SK-N-SH (cell line): Measurements from ENCODE around the gene CYSTM1.

Source experiments
- GABPA ChIP-seq: IDR thresholded peaks from 2 replicates; pipeline ENCODE4 v1.4.0; 2012; ENCODE audit warnings: low read depth, mild to moderate bottlenecking
- RXRA ChIP-seq: IDR thresholded peaks from 2 replicates; pipeline ENCODE4 v1.4.0; 2012; ENCODE audit warnings: low read depth, mild to moderate bottlenecking, borderline replicate concordance
- TF ChIP-seq, protein P1 (sequence below): fragments of 150-350 bp; IDR thresholded peaks from 2 replicates; pipeline ENCODE4 v1.6.1; 2017; ENCODE audit warnings: antibody characterized with exemption, low read length, low read depth, borderline replicate concordance
- TF ChIP-seq, protein P2 (sequence below): fragments of 200-600 bp; sonication (generic); IDR thresholded peaks from 2 replicates; pipeline ENCODE4 v1.6.1; 2017; ENCODE audit warnings: antibody characterized with exemption, mild to moderate bottlenecking, moderate library complexity
- TF ChIP-seq, protein P3 (sequence below): IDR thresholded peaks from 2 replicates; pipeline ENCODE4; 2012

DNA sequence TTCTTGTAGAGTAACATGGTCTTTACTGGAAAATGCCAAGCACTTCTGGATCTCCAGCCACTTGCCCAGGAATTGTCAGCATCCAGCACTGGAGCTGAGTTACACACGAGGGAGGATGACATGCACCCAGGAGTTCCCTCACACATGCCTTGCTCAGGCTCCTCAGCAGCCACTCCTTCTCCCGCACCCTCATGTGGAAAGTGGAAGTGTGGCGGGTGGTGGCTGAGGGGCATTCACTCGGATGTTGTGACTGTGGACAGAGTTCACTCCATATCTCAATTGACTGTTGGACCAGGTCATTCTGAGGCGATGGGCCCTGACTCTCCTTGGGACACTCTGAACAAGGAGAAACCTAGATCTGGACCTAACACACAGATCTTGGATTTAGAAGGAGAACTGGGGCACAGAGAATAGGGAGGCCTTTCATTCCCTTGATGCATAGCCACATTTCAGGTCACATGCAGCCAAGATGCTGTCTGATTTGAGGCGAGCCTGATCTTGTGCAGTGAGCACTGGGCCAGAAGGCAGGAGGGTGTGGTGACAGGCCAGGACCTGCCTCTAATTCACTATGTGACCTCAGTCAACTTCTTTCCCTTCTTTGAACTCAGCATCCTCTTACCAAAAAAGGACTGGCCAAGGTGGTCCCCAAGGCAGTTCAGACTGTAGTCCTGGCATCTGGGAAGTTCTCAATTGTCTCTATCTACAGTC is 62.1 kb downstream of the CYSTM1 start:
- TF ChIP-seq, protein P1, sequence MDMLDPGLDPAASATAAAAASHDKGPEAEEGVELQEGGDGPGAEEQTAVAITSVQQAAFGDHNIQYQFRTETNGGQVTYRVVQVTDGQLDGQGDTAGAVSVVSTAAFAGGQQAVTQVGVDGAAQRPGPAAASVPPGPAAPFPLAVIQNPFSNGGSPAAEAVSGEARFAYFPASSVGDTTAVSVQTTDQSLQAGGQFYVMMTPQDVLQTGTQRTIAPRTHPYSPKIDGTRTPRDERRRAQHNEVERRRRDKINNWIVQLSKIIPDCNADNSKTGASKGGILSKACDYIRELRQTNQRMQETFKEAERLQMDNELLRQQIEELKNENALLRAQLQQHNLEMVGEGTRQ: no peak
- TF ChIP-seq, protein P2, sequence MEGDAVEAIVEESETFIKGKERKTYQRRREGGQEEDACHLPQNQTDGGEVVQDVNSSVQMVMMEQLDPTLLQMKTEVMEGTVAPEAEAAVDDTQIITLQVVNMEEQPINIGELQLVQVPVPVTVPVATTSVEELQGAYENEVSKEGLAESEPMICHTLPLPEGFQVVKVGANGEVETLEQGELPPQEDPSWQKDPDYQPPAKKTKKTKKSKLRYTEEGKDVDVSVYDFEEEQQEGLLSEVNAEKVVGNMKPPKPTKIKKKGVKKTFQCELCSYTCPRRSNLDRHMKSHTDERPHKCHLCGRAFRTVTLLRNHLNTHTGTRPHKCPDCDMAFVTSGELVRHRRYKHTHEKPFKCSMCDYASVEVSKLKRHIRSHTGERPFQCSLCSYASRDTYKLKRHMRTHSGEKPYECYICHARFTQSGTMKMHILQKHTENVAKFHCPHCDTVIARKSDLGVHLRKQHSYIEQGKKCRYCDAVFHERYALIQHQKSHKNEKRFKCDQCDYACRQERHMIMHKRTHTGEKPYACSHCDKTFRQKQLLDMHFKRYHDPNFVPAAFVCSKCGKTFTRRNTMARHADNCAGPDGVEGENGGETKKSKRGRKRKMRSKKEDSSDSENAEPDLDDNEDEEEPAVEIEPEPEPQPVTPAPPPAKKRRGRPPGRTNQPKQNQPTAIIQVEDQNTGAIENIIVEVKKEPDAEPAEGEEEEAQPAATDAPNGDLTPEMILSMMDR: no peak
- no peak for TF ChIP-seq GABPA
- TF ChIP-seq, protein P3, sequence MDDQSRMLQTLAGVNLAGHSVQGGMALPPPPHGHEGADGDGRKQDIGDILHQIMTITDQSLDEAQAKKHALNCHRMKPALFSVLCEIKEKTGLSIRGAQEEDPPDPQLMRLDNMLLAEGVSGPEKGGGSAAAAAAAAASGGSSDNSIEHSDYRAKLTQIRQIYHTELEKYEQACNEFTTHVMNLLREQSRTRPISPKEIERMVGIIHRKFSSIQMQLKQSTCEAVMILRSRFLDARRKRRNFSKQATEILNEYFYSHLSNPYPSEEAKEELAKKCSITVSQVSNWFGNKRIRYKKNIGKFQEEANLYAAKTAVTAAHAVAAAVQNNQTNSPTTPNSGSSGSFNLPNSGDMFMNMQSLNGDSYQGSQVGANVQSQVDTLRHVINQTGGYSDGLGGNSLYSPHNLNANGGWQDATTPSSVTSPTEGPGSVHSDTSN: no peak
- no peak for TF ChIP-seq RXRA
